GM19438 (cell line): Measurements from ENCODE around the gene IGF2BP1.
"Not testable (repeated sequence)": the region's sequence is repeated elsewhere in the genome, so short reads cannot be mapped to it uniquely, and the experiment has no call there.

Experiments used
- ATAC-seq: cut with Tn5 transposase; IDR thresholded peaks from one replicate; pipeline ENCODE4 v1.9.1; 2021; ENCODE audit warnings: low read depth; ENCODE audit not compliant: unreplicated experiment

IGF2BP1 gene

GRCh38 chr17:49049265-49049664 lies 52.1 kb downstream of the IGF2BP1 start:
- no peak for ATAC-seq

DNA sequence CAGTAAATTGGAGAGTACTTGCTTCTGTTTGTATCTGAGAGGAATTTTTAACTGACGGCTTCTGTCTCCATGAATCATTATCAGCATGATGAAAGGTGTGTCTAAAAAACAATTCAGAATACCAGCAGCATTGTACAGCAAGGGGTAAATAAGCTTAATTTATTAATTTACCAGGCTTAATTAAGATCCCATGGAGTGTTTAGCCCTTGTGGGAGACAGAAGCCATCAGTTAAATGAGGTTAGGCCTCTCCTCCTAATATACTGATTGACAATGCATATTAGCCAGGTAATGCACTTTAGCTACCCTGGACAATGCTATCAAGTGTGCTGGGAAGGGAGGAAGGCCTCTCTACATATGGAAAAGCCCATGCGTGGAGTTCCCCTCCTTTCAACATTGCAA lies 53.4 kb downstream of the IGF2BP1 start:
- ATAC-seq = no peak

GRCh38 chr17:49051269-49051668 lies 54.1 kb downstream of the IGF2BP1 start:
- no peak for ATAC-seq

DNA sequence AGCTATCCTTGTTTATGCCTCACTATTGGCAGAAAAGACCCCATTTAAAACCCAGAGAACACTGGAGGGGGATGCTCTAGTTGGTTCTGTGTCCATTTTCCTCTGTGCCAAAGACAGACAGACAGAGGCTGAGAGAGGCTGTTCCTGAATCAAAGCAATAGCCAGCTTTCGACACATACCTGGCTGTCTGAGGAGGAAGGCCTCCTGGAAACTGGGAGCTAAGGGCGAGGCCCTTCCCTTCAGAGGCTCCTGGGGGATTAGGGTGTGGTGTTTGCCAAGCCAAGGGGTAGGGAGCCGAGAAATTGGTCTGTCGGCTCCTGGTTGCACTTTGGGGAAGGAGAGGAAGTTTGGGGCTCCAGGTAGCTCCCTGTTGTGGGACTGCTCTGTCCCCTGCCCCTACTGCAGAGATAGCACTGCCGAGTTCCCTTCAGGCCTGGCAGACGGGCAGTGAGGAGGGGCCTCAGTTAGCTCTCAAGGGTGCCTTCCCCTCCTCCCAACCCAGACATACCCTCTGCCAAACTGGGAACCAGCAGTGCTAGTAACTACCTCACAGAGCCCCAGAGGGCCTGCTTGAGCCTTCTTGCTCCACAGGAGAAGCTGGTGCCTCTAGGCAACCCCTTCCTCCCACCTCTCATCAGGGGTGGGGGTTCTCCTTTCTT lies 56.1 kb downstream of the IGF2BP1 start:
- ATAC-seq = no peak

GRCh38 chr17:49054342-49055092 lies 57.3 kb downstream of the IGF2BP1 start:
- ATAC-seq = no peak

DNA sequence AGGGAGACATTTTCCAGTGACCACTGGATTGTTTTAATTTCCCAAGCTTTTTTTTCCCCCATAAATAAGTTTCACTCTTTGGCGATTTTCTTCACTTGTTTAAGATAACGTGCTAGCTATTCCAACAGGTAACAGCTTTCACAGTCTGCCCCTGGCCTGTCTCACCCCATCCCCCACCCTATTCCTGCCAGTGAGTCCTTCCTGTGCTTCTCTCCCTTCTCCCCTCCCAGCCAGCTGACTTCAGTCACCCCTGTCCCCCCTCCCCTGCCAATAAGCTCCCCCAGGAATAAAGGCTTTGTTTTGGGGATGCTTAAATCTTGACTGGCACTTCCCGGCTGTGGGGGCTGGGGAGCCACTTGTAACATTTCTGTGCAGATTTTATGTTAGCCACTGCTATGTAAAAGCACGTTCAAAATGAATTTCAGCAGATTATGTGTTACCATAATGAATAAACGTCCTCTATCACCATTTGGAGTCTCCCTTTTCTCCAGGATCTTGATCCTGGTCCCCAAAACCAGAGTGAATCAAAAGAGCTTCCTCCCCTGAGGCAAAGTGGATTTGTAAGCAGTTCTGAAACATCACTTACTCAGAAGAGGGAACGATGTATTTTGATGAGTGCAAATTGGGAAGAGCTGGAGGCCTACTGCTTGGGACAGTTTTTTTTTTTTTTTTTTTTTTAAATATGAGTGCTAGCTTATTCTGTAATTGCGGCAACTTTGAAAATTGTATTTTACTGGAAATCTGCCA lies 58.2 kb downstream of the IGF2BP1 start:
- ATAC-seq = no peak

GRCh38 chr17:49061524-49061943 lies 64.3 kb downstream of the IGF2BP1 start:
- no peak for ATAC-seq

GRCh38 chr17:49063652-49064051 lies 66.5 kb downstream of the IGF2BP1 start:
- ATAC-seq = no peak

DNA sequence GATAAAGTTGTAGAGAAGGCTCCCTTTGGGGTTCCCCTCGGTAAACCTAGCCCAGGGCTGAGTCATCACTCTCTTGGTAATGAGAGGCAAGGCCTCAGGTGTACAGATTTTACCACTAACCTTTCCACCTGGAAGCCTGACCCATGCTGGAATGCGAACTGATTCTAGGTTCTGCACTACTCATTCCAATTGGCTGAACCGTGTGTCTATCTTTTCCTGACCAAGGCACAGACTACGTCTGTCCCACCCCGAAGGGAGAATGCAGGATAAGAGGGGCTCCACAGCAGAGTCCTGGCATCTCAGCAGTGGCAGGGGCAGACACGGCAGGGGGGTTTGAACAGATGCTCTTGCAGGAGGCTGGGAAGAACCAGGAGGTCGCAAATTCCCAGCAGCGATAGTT lies 70.0 kb downstream of the IGF2BP1 start:
- ATAC-seq = no peak

DNA sequence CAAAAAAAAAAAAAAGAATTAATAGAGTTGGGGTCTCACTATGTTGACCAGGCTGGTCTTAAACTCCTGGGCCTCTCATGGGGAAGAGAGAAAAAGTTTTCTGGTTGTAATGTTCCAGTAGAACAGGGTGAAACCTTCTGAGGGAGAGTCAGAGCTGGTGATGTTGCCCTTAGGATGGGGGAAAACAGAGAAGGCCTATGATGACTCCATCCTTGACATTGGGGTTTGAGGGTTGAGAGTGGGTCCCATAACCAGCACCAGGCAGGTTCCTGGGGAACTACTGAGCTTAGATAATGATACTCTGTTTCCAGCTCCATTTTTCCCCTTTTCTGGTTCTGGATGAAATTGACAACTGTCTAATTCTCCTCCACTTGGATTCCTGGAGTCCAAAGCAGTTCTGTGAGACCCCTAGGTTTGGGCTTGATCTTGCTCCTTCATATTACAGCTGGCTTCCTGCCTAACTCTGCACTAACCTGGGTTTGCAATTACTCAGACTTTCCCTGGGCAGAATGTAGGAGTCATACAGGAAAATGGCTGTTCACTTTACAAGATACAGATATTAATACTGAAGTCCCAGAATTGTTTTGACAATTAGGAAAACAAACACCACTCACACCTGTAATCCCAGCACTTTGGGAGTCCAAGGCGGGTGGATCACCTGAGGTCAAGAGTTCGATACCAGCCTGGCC lies 72.5 kb downstream of the IGF2BP1 start:
- ATAC-seq = no peak

DNA sequence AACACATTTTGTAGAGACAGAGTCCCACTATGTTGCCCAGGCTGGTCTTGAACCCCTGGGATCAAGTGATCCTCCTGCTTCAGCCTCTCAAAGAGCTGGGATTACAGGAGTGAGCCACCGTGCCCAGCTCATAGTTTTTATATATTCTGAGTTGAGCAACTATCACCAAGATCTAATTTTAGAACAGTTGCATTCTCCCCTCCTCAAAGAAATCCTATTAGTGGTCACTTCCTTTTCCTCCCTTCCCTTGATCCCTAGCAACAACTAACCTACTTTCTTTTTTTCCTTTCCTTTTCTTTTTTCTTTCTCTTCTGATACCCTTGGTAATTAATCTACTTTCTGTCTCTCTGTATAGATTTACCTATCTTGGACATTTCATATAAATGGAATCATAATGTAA lies 73.9 kb downstream of the IGF2BP1 start:
- ATAC-seq = no peak

GRCh38 chr17:49074851-49075540 lies 77.8 kb downstream of the IGF2BP1 start:
- ATAC-seq = no peak

DNA sequence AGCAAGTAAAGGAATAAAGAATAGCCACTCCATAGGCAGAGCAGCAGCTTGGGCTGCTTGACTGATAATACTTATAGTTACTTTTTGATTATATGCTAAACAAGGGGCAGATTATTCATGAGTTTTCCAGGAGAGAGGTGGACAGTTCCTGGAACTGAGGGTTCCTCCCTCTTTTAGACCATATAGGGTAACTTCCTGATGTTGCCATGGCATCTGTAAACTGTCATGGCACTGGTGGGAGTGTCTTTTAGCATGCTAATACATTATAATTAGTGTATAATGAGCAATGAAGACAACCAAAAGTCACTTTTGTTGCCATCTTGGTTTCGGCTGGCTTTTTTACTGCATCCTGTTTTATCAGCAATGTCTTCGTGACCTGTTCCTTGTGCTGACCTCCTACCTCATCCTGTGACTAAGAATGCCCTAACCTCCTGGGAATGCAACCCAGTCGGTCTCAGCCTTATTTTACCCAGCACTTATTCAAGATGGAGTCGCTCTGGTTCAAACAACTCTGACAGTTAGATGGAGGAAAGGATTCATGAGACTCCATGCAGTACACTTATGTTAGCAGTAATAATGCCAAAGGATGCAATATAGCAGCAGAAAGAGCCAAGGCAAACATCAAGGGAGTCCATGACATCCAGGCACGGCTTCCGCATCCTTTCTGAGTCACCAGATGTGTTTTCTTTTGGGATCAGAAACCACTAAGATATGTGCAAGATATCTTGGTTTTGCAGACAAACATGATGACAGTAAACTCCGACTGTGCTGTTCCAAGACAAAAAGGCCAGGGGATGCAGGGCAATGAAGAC lies 79.6 kb downstream of the IGF2BP1 start:
- no peak for ATAC-seq

GRCh38 chr17:49078248-49078647 lies 81.1 kb downstream of the IGF2BP1 start:
- ATAC-seq = no peak

- ATAC-seq = no peak
These were observed 82.9 kb downstream of the IGF2BP1 start for GRCh38 chr17:49079840-49080663.

GRCh38 chr17:49082231-49082630 lies 85.0 kb downstream of the IGF2BP1 start:
- no peak for ATAC-seq

- ATAC-seq = not testable (repeated sequence)
These were observed 87.9 kb downstream of the IGF2BP1 start for GRCh38 chr17:49085046-49085445.

DNA sequence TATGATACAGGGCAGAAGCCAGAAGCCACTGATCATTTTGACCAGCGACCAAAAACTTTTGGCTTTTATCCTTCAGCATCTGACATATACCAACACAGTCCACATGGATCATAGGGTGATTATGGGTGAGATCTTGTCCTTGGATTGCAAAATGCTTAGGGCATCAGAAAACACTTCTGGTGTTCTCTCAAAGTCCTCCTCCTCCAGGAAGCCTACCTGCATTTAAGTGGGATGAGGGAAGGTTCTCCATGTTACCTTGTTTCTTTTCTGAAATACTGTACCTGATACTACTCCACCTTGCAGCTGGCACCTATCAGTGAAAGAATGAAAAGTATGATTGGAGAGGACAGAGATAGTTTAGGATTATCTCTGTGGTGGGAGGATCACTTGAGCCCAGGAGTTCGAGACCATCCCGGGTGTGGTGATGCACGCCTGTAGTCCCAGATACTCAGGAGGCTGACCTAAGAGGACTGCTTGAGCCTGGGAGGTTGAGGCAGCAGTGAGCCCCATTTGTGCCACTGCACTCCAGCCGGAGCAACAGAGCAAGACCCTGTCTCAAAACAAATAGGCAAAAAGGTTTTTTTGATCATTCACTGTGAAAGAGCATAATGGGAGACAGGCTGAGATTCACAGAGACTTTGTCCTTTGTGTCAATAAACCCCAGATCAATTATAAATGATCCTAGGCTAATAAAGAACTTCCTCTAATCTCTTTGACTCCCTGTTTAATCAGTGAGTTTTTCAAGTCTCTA lies 88.6 kb downstream of the IGF2BP1 start:
- ATAC-seq = no peak
